H9 (cell line): ENCODE results near the gene AHNAK2. TPM values are rescaled to one million over a fixed set of nuclear protein-coding genes. Genes with fewer than 3 reads are reported as not detected.

Experiments used
- DNase-seq: peaks from one replicate; pipeline ENCODE4 v3.0.0-alpha.2; 2017
- H2AFZ ChIP-seq: one replicate; pipeline ENCODE4 v1.6.1; 2013; ENCODE audit warnings: mild to moderate bottlenecking, low read length, control low read depth, moderate library complexity
- H2AK5ac ChIP-seq: 2 replicates; pipeline ENCODE4 v1.6.1; 2013; ENCODE audit warnings: low read length, control low read depth, mixed read lengths; ENCODE audit not compliant: insufficient read length
- H2BK120ac ChIP-seq: one replicate; pipeline ENCODE4 v1.6.1; 2013; ENCODE audit warnings: low read depth, mild to moderate bottlenecking, low read length, control low read depth, inconsistent platforms; ENCODE audit not compliant: poor library complexity, severe bottlenecking
- H2BK12ac ChIP-seq: 2 replicates; pipeline ENCODE4 v1.6.1; 2013; ENCODE audit warnings: low read length, control low read depth, mixed read lengths, low read depth; ENCODE audit not compliant: insufficient read length
- H2BK15ac ChIP-seq: 2 replicates; pipeline ENCODE4 v1.6.1; 2013; ENCODE audit warnings: low read depth, low read length, control low read depth
- H2BK20ac ChIP-seq: one replicate; pipeline ENCODE4 v1.6.1; 2013; ENCODE audit warnings: low read depth, mild to moderate bottlenecking, low read length, control low read depth, inconsistent platforms; ENCODE audit not compliant: poor library complexity, severe bottlenecking
- H2BK5ac ChIP-seq: 2 replicates; pipeline ENCODE4 v1.6.1; 2013; ENCODE audit warnings: low read length, control low read depth, mixed read lengths; ENCODE audit not compliant: insufficient read length
- H3K14ac ChIP-seq: 2 replicates; pipeline ENCODE4 v1.6.1; 2013; ENCODE audit warnings: low read length, control low read depth; ENCODE audit not compliant: insufficient read depth
- H3K18ac ChIP-seq: 2 replicates; pipeline ENCODE4 v1.6.1; 2013; ENCODE audit warnings: low read depth, mild to moderate bottlenecking, mixed read lengths, low read length, control low read depth; ENCODE audit not compliant: insufficient read length
- H3K23ac ChIP-seq: 2 replicates; pipeline ENCODE4 v1.6.1; 2013; ENCODE audit warnings: low read length, control low read depth, mixed read lengths, low read depth; ENCODE audit not compliant: insufficient read length
- H3K23me2 ChIP-seq: 2 replicates; pipeline ENCODE4 v1.6.1; 2013; ENCODE audit warnings: low read depth, mild to moderate bottlenecking, mixed read lengths, low read length, control low read depth; ENCODE audit not compliant: insufficient read length, poor library complexity, severe bottlenecking
- H3K27ac ChIP-seq: 2 replicates; pipeline ENCODE4 v1.5.1; 2013; ENCODE audit warnings: low read length, control low read depth, mixed read lengths, low read depth; ENCODE audit not compliant: insufficient read length
- H3K27me3 ChIP-seq: 2 replicates; pipeline ENCODE4 v1.6.1; 2013; ENCODE audit warnings: low read length, control low read depth, inconsistent platforms; ENCODE audit not compliant: insufficient read depth
- H3K4ac ChIP-seq: 2 replicates; pipeline ENCODE4 v1.6.1; 2013; ENCODE audit warnings: low read depth, mild to moderate bottlenecking, control low read depth, inconsistent platforms, low read length, moderate library complexity
- H3K4me1 ChIP-seq: 2 replicates; pipeline ENCODE4 v1.6.1; 2013; ENCODE audit warnings: low read length, control low read depth, inconsistent platforms; ENCODE audit not compliant: insufficient read depth
- H3K4me2 ChIP-seq: 2 replicates; pipeline ENCODE4 v1.6.1; 2013; ENCODE audit warnings: low read length, control low read depth, mixed read lengths; ENCODE audit not compliant: insufficient read length, insufficient read depth
- H3K56ac ChIP-seq: 2 replicates; pipeline ENCODE4 v1.6.1; 2013; ENCODE audit warnings: low read depth, mild to moderate bottlenecking, mixed read lengths, low read length, control low read depth; ENCODE audit not compliant: insufficient read length
- H3K79me1 ChIP-seq: 2 replicates; pipeline ENCODE4 v1.6.1; 2013; ENCODE audit warnings: low read depth, mild to moderate bottlenecking, moderate library complexity, low read length, control low read depth, inconsistent platforms; ENCODE audit not compliant: insufficient read depth, poor library complexity, severe bottlenecking
- H3K79me2 ChIP-seq: 2 replicates; pipeline ENCODE4 v1.6.1; 2013; ENCODE audit warnings: low read length, control low read depth, inconsistent platforms; ENCODE audit not compliant: insufficient read depth
- H3K9ac ChIP-seq: 2 replicates; pipeline ENCODE4 v1.6.1; 2013; ENCODE audit warnings: low read length, control low read depth, mixed read lengths; ENCODE audit not compliant: insufficient read length; ENCODE audit errors: extremely low read depth
- H3K9me3 ChIP-seq: one replicate; pipeline ENCODE4 v1.6.1; 2013; ENCODE audit warnings: low read depth, low read length, inconsistent platforms; ENCODE audit not compliant: control insufficient read depth
- H3T11ph ChIP-seq: one replicate; pipeline ENCODE4 v1.6.1; 2013; ENCODE audit warnings: mild to moderate bottlenecking, low read length, control low read depth, inconsistent platforms
- H4K20me1 ChIP-seq: one replicate; pipeline ENCODE4 v1.6.1; 2013; ENCODE audit not compliant: control insufficient read depth, insufficient read length, insufficient read depth
- H4K5ac ChIP-seq: 2 replicates; pipeline ENCODE4 v1.6.1; 2013; ENCODE audit warnings: low read depth, mild to moderate bottlenecking, mixed read lengths, low read length, control low read depth; ENCODE audit not compliant: insufficient read length
- H4K8ac ChIP-seq: replicated peaks from 2 replicates; pipeline ENCODE4 v1.6.1; 2013; ENCODE audit warnings: low read length, control low read depth, mixed read lengths, low read depth; ENCODE audit not compliant: insufficient read length
- H4K91ac ChIP-seq: 2 replicates; pipeline ENCODE4 v1.6.1; 2013; ENCODE audit warnings: low read depth, mild to moderate bottlenecking, moderate library complexity, mixed read lengths, low read length, control low read depth; ENCODE audit not compliant: insufficient read length
- H3K27ac Mint-ChIP-seq, 3 experiments: 2 replicates in 2 of 3; 3 replicates in 1 of 3; pipeline ENCODE4 v1.8.0; 2020 to 2021; ENCODE audit warnings: mixed read lengths in 3 of 3, mild to moderate bottlenecking in 1 of 3, moderate library complexity in 1 of 3
- H3K27me3 Mint-ChIP-seq: 2 replicates; pipeline ENCODE4 v1.8.0; 2021; ENCODE audit warnings: low read depth, mild to moderate bottlenecking, moderate library complexity, mixed read lengths
- H3K36me3 Mint-ChIP-seq, 3 experiments: 2 replicates in 2 of 3; 3 replicates in 1 of 3; pipeline ENCODE4 v1.8.0; 2020 to 2021; ENCODE audit warnings: low read depth in 3 of 3, mixed read lengths in 3 of 3; ENCODE audit not compliant: insufficient read depth in 1 of 3
- H3K4me1 Mint-ChIP-seq, 2 experiments: 2 replicates each; pipeline ENCODE4 v1.8.0; 2020; ENCODE audit warnings: mixed read lengths in 2 of 2
- H3K4me3 Mint-ChIP-seq, 2 experiments: 2 replicates in 1 of 2; 3 replicates in 1 of 2; pipeline ENCODE4 v1.8.0; 2020 to 2021; ENCODE audit warnings: mild to moderate bottlenecking in 2 of 2, mixed read lengths in 2 of 2, moderate library complexity in 1 of 2
- H3K9me3 Mint-ChIP-seq, 2 experiments: 2 replicates in 1 of 2; 3 replicates in 1 of 2; pipeline ENCODE4 v1.8.0; 2020; ENCODE audit warnings: mild to moderate bottlenecking in 2 of 2, mixed read lengths in 2 of 2, moderate library complexity in 1 of 2
- CTCF ChIP-seq: fragments of 200-600 bp; sonication (generic); conservative IDR thresholded peaks from 3 replicates; pipeline ENCODE4 v1.8.0; 2021; ENCODE audit warnings: antibody characterized with exemption, mild to moderate bottlenecking
- WGBS: extraction: QIAGEN DNeasy Blood & Tissue Kit; methylation state at CpG from one replicate; pipeline ENCODE4 v1.1.7; 2013; ENCODE audit warnings: missing lambda C conversion rate, low lambda C conversion rate, mixed read lengths; ENCODE audit not compliant: insufficient read length; ENCODE audit errors: extremely low coverage; 5-methylcytosine and 5-hydroxymethylcytosine counted together
- total RNA-seq: library from RNA; stranded (reverse); gene quantifications from 2 replicates; pipeline ENCODE4 v1.2.1, GENCODE V29; 2021

The AHNAK2 gene
- total RNA-seq, 1 experiment from 2014 or later: 2.8 TPM

GRCh38 chr14:104917116-104917515 lies 61.1 kb downstream of the AHNAK2 start:
- H3K4me1 ChIP-seq: no peaks in the 10 kb centered on the region
- H3K4me1 Mint-ChIP-seq: peaks cover 0 to 3% of the 10 kb centered on the region in 2 experiments; a peak in 1 of 4 replicates
- H3K14ac ChIP-seq: no peak overlapping the region
- no peak overlapping the region for H2BK20ac ChIP-seq
- H3K4me2 ChIP-seq: no peak overlapping the region
- no peaks in the 10 kb centered on the region for H3K27me3 ChIP-seq
- no peak overlapping the region for H3K4ac ChIP-seq
- peaks cover 42% of the 10 kb centered on the region for H3K27me3 Mint-ChIP-seq
- no peak overlapping the region for H3K56ac ChIP-seq
- DNase-seq: no peak
- no peaks in the 10 kb centered on the region for H3K23me2 ChIP-seq
- no peak overlapping the region for H2AK5ac ChIP-seq
- H3K18ac ChIP-seq: no peak overlapping the region
- H2AFZ ChIP-seq: no peak overlapping the region
- no peaks in the 10 kb centered on the region for H3K79me2 ChIP-seq
- H3K4me3 Mint-ChIP-seq: no peak overlapping the region
- H2BK5ac ChIP-seq: no peak overlapping the region
- H3K27ac ChIP-seq: no peak overlapping the region
- no peaks in the 10 kb centered on the region; a peak in 2 of 7 replicates for H3K36me3 Mint-ChIP-seq
- H3K23ac ChIP-seq: no peak overlapping the region
- H2BK12ac ChIP-seq: no peak overlapping the region
- no peak overlapping the region for H4K91ac ChIP-seq
- no CpG with 5 or more reads among the region's 9 CpGs for WGBS
- H3K9me3 Mint-ChIP-seq: peaks cover under 1 to 2% of the 10 kb centered on the region in 2 experiments; a peak in 4 of 5 replicates
- H3K79me1 ChIP-seq: no peaks in the 10 kb centered on the region
- no peaks in the 10 kb centered on the region for H3K9me3 ChIP-seq
- no peak overlapping the region for H2BK120ac ChIP-seq
- no peak overlapping the region for H4K5ac ChIP-seq
- H3T11ph ChIP-seq: no peak overlapping the region
- H4K8ac ChIP-seq: no peak overlapping the region
- no peak overlapping the region for H3K9ac ChIP-seq
- H4K20me1 ChIP-seq: no peaks in the 10 kb centered on the region
- no peak overlapping the region for H3K27ac Mint-ChIP-seq
- no peak overlapping the region for H2BK15ac ChIP-seq
- TF ChIP-seq CTCF: no peak
